A549 (cell line): ENCODE measurements around the gene PLEKHM2. TPM values are rescaled to one million over a fixed set of nuclear protein-coding genes. Genes with fewer than 3 reads are reported as not detected.

Experiments
- ATAC-seq, 2 experiments: fragments of 200-7000 bp in 1 of 2; fragments of >200 bp in 1 of 2; cut with Nextera tagmentation in 1 of 2; cut with Tn5 transposase in 1 of 2; 3 replicates each; pipeline versions ENCODE4 v1.8.0 to v1.9.1; 2018 to 2020; ENCODE audit warnings: mild to moderate bottlenecking in 1 of 2, moderate library complexity in 1 of 2
- CTCF ChIA-PET: fragments of 300-600 bp; sonication (Branson Sonifier 250); formaldehyde crosslinking; extraction: SDS; loops from one replicate; lab custom pipeline; 2021; ENCODE audit warnings: antibody characterized with exemption, inconsistent platforms; lab: Yijun Ruan, JAX
- POLR2A ChIA-PET: fragments of 350-600 bp; formaldehyde crosslinking; extraction: SDS; loops from one replicate; lab custom pipeline; 2021; ENCODE audit warnings: antibody characterized with exemption, inconsistent platforms; lab: Yijun Ruan, JAX
- DNase-seq, 2 experiments: peaks; one replicate each; pipeline versions ENCODE4 v3.0.0 to v3.0.0-alpha.2; 2011 to 2016; ENCODE audit warnings: low read depth in 1 of 2, low spot score in 1 of 2
- FAIRE-seq: peaks from 2 replicates; lab custom pipeline; 2011; peaks lifted over from hg19 to GRCh38; lab: Jason Lieb, UNC
- H3K27ac ChIP-seq, 2 experiments: fragments of >200 bp; sonication (Bioruptor Twin); formaldehyde crosslinking; 3 replicates each; pipeline ENCODE4 v1.5.1; 2016 to 2017
- H3K4me1 ChIP-seq: fragments of >200 bp; sonication (Bioruptor Twin); formaldehyde crosslinking; 3 replicates; pipeline ENCODE4 v1.6.1; 2016
- H3K4me2 ChIP-seq: fragments of >200 bp; sonication (Bioruptor Twin); formaldehyde crosslinking; 3 replicates; pipeline ENCODE4 v1.6.1; 2016
- H3K4me3 ChIP-seq: fragments of >200 bp; sonication (Bioruptor Twin); formaldehyde crosslinking; 3 replicates; pipeline ENCODE4 v1.5.1; 2016
- H3K9me3 ChIP-seq: fragments of >200 bp; sonication (Bioruptor Twin); formaldehyde crosslinking; 3 replicates; pipeline ENCODE4 v1.6.1; 2016
- CBX2 ChIP-seq: fragments of 200-600 bp; sonication (generic); IDR thresholded peaks from 2 replicates; pipeline ENCODE4 v1.6.1; 2016; ENCODE audit warnings: low read depth, mild to moderate bottlenecking, borderline replicate concordance
- CEBPB ChIP-seq, 2 experiments: fragments of >200 bp in 1 of 2; sonication (Bioruptor Twin) in 1 of 2; formaldehyde crosslinking in 1 of 2; IDR thresholded peaks; 2 replicates each; pipeline ENCODE4 v1.6.1; 2012 to 2016
- EHMT2 ChIP-seq: fragments of 200-600 bp; sonication (generic); IDR thresholded peaks from 2 replicates; pipeline ENCODE4 v1.6.1; 2016; ENCODE audit warnings: antibody characterized with exemption, low read depth, mild to moderate bottlenecking, moderate library complexity
- FOSB ChIP-seq: fragments of 250-450 bp; sonication (Bioruptor Pico); IDR thresholded peaks from 2 replicates; pipeline ENCODE4 v1.5.0; 2020; ENCODE audit warnings: mild to moderate bottlenecking, moderate library complexity
- HOXB13 ChIP-seq: fragments of 250-450 bp; sonication (Bioruptor Pico); IDR thresholded peaks from 2 replicates; pipeline ENCODE4 v1.5.0; 2020; ENCODE audit warnings: low read depth, mild to moderate bottlenecking, moderate library complexity
- HOXB5 ChIP-seq: fragments of 250-450 bp; sonication (Bioruptor Pico); IDR thresholded peaks from 2 replicates; pipeline ENCODE4 v1.5.0; 2020; ENCODE audit warnings: mild to moderate bottlenecking, moderate library complexity
- JUN ChIP-seq, 2 experiments: fragments of >200 bp; sonication (Bioruptor Twin); formaldehyde crosslinking; IDR thresholded peaks; 2 replicates in 1 of 2; 3 replicates in 1 of 2; pipeline ENCODE4 v1.6.1; 2016 to 2017
- MAFK ChIP-seq: fragments of 450-650 bp; IDR thresholded peaks from 2 replicates; pipeline ENCODE4 v1.6.1; 2014; ENCODE audit not compliant: partially characterized antibody
- NFE2L2 ChIP-seq: fragments of 150-350 bp; conservative IDR thresholded peaks from 2 replicates; pipeline ENCODE4 v1.6.1; 2014; ENCODE audit warnings: low read length
- POLR2AphosphoS2 ChIP-seq: conservative IDR thresholded peaks from 2 replicates; pipeline ENCODE4 v1.6.1; 2012; ENCODE audit warnings: low read length, improper control_type of control experiment, inconsistent platforms
- RARB ChIP-seq: fragments of 250-450 bp; sonication (Bioruptor Pico); IDR thresholded peaks from 2 replicates; pipeline ENCODE4 v1.8.0; 2021; ENCODE audit warnings: mild to moderate bottlenecking, moderate library complexity
- RCOR1 ChIP-seq: fragments of 150-350 bp; IDR thresholded peaks from 2 replicates; pipeline ENCODE4 v1.6.1; 2014; ENCODE audit warnings: antibody characterized with exemption, low read length, low read depth
- ZC3H11A ChIP-seq: fragments of 450-650 bp; IDR thresholded peaks from 2 replicates; pipeline ENCODE4 v1.6.1; 2014; ENCODE audit warnings: antibody characterized with exemption, mild to moderate bottlenecking
- WGBS: methylation state at CpG from one replicate; pipeline ENCODE4 v1.1.6; 2017; ENCODE audit errors: missing lambda C conversion rate; 5-methylcytosine and 5-hydroxymethylcytosine counted together
- polyA plus RNA-seq, 4 experiments: library from polyadenylated mRNA; depleted of rRNA in 3 of 4; stranded (reverse); fragments of >200 nt; fragmentation: RNase III in 1 of 4; extraction: RNeasy Plus Mini Kit Qiagen cat#74134 plus additional on column Dnase treatment in 1 of 4; gene quantifications; 2 replicates in 3 of 4; 3 replicates in 1 of 4; pipeline ENCODE4 v1.2.3, GENCODE V29; 2011 to 2017
- TF ChIP-seq, protein P1 (sequence below): fragments of 150-350 bp; IDR thresholded peaks from 2 replicates; pipeline ENCODE4 v1.6.1; 2014; ENCODE audit warnings: low read depth, mild to moderate bottlenecking, low read length
- TF ChIP-seq, protein P2 (sequence below): fragments of 200-600 bp; sonication (generic); IDR thresholded peaks from 2 replicates; pipeline ENCODE4 v1.6.1; 2016; ENCODE audit warnings: antibody characterized with exemption, mild to moderate bottlenecking, moderate library complexity
- TF ChIP-seq, protein P3 (sequence below): fragments of >200 bp; sonication (Bioruptor Twin); formaldehyde crosslinking; IDR thresholded peaks from 2 replicates; pipeline ENCODE4 v1.6.1; 2016
- TF ChIP-seq, protein P4 (sequence below): fragments of 250-450 bp; sonication (Bioruptor Pico); IDR thresholded peaks from 2 replicates; pipeline ENCODE4 v1.5.0; 2021; ENCODE audit warnings: mild to moderate bottlenecking, moderate library complexity, borderline replicate concordance
- TF ChIP-seq, protein P5 (sequence below): fragments of 250-450 bp; sonication (Bioruptor Pico); IDR thresholded peaks from 2 replicates; pipeline ENCODE4 v1.5.0; 2020; ENCODE audit warnings: low read depth, mild to moderate bottlenecking, moderate library complexity

The PLEKHM2 gene
- polyA plus RNA-seq, 2 of the 4 experiments (the other 2 are of a cell fraction), result 14.7 to 21.5 TPM

DNA sequence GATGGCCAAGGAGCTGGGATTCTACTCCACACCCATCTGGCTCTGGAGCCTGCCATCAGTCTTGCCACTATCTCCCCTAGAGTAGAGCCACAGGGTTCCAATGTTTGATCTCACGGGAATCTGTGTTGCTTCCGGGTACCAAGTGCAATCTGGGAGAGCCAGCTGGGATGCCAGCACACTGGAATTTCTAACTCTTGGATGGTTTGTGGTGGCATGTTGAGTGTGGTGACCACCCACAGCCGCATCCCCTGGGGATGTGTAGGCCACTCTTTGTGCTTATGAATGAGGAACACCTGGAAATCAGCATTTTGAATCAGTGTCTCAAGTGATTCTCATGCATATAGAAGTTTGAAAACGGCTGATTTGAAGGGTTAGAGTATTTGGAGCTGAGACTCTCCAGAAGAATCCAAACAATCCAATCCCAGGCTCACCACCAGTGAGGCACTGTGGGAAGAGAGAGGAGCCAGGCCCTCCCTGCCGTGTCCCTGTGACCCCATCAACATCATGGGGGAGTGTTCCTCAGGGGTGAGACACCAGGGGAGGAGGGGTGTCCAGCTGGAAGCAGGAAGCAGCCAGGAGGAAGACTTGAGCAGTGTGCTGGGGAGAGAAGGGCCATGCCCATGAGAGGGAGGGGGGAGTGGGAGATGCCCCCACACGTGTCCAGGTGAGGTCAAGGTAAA lies 87.9 kb downstream of the PLEKHM2 start:
- CTCF ChIA-PET, result interaction anchor here (0.8 to 1.0 kb wide), 2 partner anchors 9 to 31 kb away, joined by 3 read pairs; no protein-coding TSS in a partner anchor
- no peaks in the 10 kb centered on the region for H3K9me3 ChIP-seq
- 55% methylated on average over 4 of the region's 6 CpGs for WGBS
- H3K4me2 ChIP-seq, result no peak overlapping the region
- POLR2A ChIA-PET, result no interaction called here
- no peak for DNase-seq
- peak; percentile 25 to 35; a peak in 4 of 6 replicates for ATAC-seq
- FAIRE-seq, result no peak
- H3K27ac ChIP-seq, result peak overlapping the region in 1 of 2 experiments; percentile 52; a peak in 2 of 6 replicates
- no peak overlapping the region for H3K4me3 ChIP-seq
- TF ChIP-seq, protein P1, sequence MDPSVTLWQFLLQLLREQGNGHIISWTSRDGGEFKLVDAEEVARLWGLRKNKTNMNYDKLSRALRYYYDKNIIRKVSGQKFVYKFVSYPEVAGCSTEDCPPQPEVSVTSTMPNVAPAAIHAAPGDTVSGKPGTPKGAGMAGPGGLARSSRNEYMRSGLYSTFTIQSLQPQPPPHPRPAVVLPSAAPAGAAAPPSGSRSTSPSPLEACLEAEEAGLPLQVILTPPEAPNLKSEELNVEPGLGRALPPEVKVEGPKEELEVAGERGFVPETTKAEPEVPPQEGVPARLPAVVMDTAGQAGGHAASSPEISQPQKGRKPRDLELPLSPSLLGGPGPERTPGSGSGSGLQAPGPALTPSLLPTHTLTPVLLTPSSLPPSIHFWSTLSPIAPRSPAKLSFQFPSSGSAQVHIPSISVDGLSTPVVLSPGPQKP, result no peak
- TF ChIP-seq, protein P2, sequence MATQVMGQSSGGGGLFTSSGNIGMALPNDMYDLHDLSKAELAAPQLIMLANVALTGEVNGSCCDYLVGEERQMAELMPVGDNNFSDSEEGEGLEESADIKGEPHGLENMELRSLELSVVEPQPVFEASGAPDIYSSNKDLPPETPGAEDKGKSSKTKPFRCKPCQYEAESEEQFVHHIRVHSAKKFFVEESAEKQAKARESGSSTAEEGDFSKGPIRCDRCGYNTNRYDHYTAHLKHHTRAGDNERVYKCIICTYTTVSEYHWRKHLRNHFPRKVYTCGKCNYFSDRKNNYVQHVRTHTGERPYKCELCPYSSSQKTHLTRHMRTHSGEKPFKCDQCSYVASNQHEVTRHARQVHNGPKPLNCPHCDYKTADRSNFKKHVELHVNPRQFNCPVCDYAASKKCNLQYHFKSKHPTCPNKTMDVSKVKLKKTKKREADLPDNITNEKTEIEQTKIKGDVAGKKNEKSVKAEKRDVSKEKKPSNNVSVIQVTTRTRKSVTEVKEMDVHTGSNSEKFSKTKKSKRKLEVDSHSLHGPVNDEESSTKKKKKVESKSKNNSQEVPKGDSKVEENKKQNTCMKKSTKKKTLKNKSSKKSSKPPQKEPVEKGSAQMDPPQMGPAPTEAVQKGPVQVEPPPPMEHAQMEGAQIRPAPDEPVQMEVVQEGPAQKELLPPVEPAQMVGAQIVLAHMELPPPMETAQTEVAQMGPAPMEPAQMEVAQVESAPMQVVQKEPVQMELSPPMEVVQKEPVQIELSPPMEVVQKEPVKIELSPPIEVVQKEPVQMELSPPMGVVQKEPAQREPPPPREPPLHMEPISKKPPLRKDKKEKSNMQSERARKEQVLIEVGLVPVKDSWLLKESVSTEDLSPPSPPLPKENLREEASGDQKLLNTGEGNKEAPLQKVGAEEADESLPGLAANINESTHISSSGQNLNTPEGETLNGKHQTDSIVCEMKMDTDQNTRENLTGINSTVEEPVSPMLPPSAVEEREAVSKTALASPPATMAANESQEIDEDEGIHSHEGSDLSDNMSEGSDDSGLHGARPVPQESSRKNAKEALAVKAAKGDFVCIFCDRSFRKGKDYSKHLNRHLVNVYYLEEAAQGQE, result no peak
- no peak for TF ChIP-seq CBX2
- TF ChIP-seq, protein P3, sequence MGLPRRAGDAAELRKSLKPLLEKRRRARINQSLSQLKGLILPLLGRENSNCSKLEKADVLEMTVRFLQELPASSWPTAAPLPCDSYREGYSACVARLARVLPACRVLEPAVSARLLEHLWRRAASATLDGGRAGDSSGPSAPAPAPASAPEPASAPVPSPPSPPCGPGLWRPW, result no peak
- TF ChIP-seq, protein P4, sequence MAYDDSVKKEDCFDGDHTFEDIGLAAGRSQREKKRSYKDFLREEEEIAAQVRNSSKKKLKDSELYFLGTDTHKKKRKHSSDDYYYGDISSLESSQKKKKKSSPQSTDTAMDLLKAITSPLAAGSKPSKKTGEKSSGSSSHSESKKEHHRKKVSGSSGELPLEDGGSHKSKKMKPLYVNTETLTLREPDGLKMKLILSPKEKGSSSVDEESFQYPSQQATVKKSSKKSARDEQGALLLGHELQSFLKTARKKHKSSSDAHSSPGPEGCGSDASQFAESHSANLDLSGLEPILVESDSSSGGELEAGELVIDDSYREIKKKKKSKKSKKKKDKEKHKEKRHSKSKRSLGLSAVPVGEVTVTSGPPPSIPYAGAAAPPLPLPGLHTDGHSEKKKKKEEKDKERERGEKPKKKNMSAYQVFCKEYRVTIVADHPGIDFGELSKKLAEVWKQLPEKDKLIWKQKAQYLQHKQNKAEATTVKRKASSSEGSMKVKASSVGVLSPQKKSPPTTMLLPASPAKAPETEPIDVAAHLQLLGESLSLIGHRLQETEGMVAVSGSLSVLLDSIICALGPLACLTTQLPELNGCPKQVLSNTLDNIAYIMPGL (CRISPR knock-in tag), result no peak
- no peak for TF ChIP-seq HOXB5 (CRISPR knock-in tag)
- TF ChIP-seq, protein P5, sequence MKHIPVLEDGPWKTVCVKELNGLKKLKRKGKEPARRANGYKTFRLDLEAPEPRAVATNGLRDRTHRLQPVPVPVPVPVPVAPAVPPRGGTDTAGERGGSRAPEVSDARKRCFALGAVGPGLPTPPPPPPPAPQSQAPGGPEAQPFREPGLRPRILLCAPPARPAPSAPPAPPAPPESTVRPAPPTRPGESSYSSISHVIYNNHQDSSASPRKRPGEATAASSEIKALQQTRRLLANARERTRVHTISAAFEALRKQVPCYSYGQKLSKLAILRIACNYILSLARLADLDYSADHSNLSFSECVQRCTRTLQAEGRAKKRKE (CRISPR knock-in tag), result no peak
- no peak for TF ChIP-seq HOXB13
- no peak for TF ChIP-seq CEBPB (IDR thresholded peaks at IDR 0.05)
- TF ChIP-seq RCOR1, result no peak
- TF ChIP-seq RARB (CRISPR knock-in tag), result no peak
- TF ChIP-seq EHMT2, result no peak
- TF ChIP-seq JUN (IDR thresholded peaks at IDR 0.05), result no peak
- TF ChIP-seq MAFK, result no peak
- TF ChIP-seq FOSB (CRISPR knock-in tag), result no peak
- TF ChIP-seq ZC3H11A, result no peak
- TF ChIP-seq POLR2AphosphoS2, result no peak
- no peak for TF ChIP-seq NFE2L2
- TF ChIP-seq, all 56 proteins: peak for 0
- H3K4me1 ChIP-seq, result peaks cover 9% of the 10 kb centered on the region; the same call in 2 of the 3 replicates
